Measurements from ENCODE around the gene CCT8.
A peak's percentile ranks its signal among the peaks of the same experiment; 100 is the strongest.

Gene CCT8

DNA sequence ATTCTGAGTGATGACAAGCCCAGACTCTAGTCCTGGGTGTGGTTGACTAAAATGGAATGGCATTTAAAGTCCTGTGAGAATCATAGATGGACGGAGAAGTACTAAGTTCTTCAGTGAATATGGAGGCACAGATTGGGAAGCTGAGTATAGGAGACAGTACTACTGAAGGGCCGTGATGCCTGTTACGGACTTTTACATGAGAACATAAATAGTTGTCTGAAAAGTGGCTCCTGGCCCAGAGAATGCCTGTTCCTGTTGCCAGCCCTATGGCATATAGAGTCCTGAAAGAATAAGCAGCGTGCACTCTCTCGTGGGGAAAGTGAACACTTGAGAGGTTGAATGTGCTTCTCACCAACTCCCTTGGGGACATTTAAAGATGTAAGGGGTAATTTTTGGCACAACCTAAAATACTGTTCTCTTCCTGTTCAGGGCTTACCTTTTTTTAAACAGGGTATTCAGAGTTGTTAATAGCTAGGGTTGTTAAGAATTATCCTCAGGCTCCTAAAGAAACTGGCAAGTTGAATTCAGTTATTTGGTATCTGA is 20.4 kb downstream of the CCT8 start:
- no peak for DNase-seq (ENCODE audit: low spot score)
- in situ Hi-C loops (cut with MboI; ENCODE audit: low sequenced_read_pairs, unreplicated experiment) = no loop called here
- TF ChIP-seq, protein P1, sequence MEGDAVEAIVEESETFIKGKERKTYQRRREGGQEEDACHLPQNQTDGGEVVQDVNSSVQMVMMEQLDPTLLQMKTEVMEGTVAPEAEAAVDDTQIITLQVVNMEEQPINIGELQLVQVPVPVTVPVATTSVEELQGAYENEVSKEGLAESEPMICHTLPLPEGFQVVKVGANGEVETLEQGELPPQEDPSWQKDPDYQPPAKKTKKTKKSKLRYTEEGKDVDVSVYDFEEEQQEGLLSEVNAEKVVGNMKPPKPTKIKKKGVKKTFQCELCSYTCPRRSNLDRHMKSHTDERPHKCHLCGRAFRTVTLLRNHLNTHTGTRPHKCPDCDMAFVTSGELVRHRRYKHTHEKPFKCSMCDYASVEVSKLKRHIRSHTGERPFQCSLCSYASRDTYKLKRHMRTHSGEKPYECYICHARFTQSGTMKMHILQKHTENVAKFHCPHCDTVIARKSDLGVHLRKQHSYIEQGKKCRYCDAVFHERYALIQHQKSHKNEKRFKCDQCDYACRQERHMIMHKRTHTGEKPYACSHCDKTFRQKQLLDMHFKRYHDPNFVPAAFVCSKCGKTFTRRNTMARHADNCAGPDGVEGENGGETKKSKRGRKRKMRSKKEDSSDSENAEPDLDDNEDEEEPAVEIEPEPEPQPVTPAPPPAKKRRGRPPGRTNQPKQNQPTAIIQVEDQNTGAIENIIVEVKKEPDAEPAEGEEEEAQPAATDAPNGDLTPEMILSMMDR (IDR thresholded peaks at IDR 0.05; ENCODE audit: borderline replicate concordance, control extremely low read depth, extremely low read depth, insufficient read depth, missing control alignments) = no peak

DNA sequence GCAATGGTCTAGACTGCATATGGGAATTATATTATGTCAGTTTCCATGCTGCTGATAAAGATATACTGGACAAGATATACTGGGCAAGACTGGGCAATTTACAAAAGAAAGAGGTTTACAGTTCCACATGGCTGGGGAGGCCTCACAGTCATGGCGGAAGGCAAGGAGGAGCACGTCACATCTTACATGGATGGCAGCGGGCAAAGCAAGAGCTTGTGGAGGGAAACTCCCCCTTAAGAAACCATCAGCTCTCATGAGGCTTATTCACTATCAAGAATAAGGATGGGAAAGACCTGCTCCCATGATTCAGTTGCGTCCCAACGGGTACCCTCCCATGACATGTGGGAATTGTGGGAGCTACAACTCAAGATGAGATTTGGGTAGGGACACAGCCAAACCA is 21.2 kb downstream of the CCT8 start:
- DNase-seq (ENCODE audit: low spot score) = no peak
- TF ChIP-seq, protein P1 (IDR thresholded peaks at IDR 0.05; ENCODE audit: borderline replicate concordance, control extremely low read depth, extremely low read depth, insufficient read depth, missing control alignments) = no peak
- in situ Hi-C loops (cut with MboI; ENCODE audit: low sequenced_read_pairs, unreplicated experiment) = no loop called here

DNA sequence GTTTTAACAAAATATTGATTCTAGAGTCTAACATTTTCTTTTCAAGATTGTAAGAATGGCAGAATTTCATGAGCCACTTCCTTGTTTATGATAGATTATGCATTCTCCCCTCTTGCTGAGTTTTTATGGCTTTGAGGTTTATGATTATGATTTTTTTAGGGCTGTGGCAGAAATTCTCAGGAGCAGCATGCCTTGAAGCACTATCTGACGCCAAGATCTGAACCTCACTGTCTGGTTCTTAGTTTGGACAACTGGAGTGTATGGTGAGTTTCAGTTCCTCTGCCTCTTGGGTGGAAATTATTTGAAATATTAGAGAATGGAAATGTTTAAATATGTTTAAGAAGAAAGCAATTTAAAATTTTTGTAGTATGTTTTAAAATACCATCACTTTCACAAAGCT is 38.8 kb downstream of the CCT8 start:
- in situ Hi-C loops (cut with MboI; ENCODE audit: low sequenced_read_pairs, unreplicated experiment) = no loop called here
- TF ChIP-seq, protein P1 (IDR thresholded peaks at IDR 0.05; ENCODE audit: borderline replicate concordance, control extremely low read depth, extremely low read depth, insufficient read depth, missing control alignments) = no peak
- DNase-seq (ENCODE audit: low spot score) = peak; percentile 29

DNA sequence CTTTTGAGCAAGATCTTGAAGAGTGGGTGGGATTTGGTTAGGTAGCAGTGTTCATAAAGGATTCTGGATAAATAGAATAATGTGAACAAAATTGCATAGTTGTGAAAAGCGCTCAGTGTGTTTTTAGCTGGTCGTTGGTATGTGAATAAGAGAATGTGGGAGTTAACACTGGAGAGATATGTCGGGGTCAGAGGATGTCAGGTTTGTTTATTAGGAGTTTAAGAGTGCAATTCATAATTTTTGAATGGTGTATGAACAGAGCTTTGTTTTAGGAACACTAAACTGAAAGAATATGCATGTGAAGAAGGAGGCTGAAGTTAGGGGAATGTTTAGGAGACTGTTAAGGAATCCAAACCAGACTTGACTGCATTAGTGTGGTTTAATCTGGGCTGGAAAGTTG is 39.6 kb downstream of the CCT8 start:
- in situ Hi-C loops (cut with MboI; ENCODE audit: low sequenced_read_pairs, unreplicated experiment) = no loop called here
- no peak for DNase-seq (ENCODE audit: low spot score)
- TF ChIP-seq, protein P1 (IDR thresholded peaks at IDR 0.05; ENCODE audit: borderline replicate concordance, control extremely low read depth, extremely low read depth, insufficient read depth, missing control alignments) = no peak

- DNase-seq (ENCODE audit: low spot score) = no peak
- in situ Hi-C loops (cut with MboI; ENCODE audit: low sequenced_read_pairs, unreplicated experiment) = no loop called here
- TF ChIP-seq, protein P1 (IDR thresholded peaks at IDR 0.05; ENCODE audit: borderline replicate concordance, control extremely low read depth, extremely low read depth, insufficient read depth, missing control alignments) = no peak
Measured at GRCh38 chr21:29033301-29033700, 40.1 kb downstream of the CCT8 start.

DNA sequence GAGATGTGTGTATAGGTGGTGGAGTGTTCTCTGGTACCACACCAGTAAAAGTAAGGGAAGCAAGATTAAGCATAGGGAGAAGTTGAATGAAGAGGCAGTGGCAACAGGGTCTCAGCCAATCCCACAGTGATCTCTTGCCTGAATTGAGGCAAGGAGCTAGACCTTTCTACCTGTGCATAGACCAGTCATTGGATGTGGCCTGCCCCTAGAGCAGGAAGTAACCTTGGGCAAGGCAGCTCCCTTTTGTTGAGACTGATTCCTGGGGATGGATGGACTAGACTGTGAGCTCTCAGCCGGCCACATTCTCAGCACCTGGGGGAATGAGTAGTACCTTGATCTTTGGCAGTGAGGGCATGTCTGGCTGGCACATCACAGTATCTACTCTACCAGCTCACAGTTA is 42.5 kb downstream of the CCT8 start:
- in situ Hi-C loops (cut with MboI; ENCODE audit: low sequenced_read_pairs, unreplicated experiment) = no loop called here

More for the DNA sequence above, 42.5 kb downstream of the CCT8 start:
- DNase-seq (ENCODE audit: low spot score) = no peak
- TF ChIP-seq, protein P1 (IDR thresholded peaks at IDR 0.05; ENCODE audit: borderline replicate concordance, control extremely low read depth, extremely low read depth, insufficient read depth, missing control alignments) = no peak
